Trophoblast cell (in vitro differentiated cells and primary cell): ENCODE data around the gene CRB2.

ENCODE experiments used
- DNase-seq, 2 donors: peaks; one replicate each; pipeline ENCODE4 v3.0.0-alpha.2; 2016
- H2AFZ ChIP-seq: 2 replicates; pipeline ENCODE4 v1.6.1; 2013; ENCODE audit warnings: low read length, moderate library complexity, mild to moderate bottlenecking; ENCODE audit not compliant: insufficient read depth, poor library complexity
- H2AK5ac ChIP-seq: 2 replicates; pipeline ENCODE4 v1.6.1; 2013; ENCODE audit warnings: mild to moderate bottlenecking, low read length
- H2BK120ac ChIP-seq: 2 replicates; pipeline ENCODE4 v1.6.1; 2013; ENCODE audit warnings: low read length, mild to moderate bottlenecking, moderate library complexity; ENCODE audit not compliant: insufficient read depth, poor library complexity
- H2BK12ac ChIP-seq: 2 replicates; pipeline ENCODE4 v1.6.1; 2013; ENCODE audit warnings: mild to moderate bottlenecking, low read length, moderate library complexity
- H2BK5ac ChIP-seq: 2 replicates; pipeline ENCODE4 v1.6.1; 2013; ENCODE audit warnings: low read length, low read depth, moderate library complexity, mild to moderate bottlenecking; ENCODE audit not compliant: poor library complexity
- H3K14ac ChIP-seq: 2 replicates; pipeline ENCODE4 v1.6.1; 2013; ENCODE audit warnings: mild to moderate bottlenecking, low read length
- H3K18ac ChIP-seq: 2 replicates; pipeline ENCODE4 v1.6.1; 2013; ENCODE audit warnings: mild to moderate bottlenecking, low read length
- H3K23ac ChIP-seq: 2 replicates; pipeline ENCODE4 v1.6.1; 2013; ENCODE audit warnings: low read length
- H3K27ac ChIP-seq: 2 replicates; pipeline ENCODE4 v1.5.1; 2013; ENCODE audit warnings: low read depth, mild to moderate bottlenecking, inconsistent platforms, low read length, moderate library complexity
- H3K27me3 ChIP-seq: 2 replicates; pipeline ENCODE4 v1.6.1; 2013; ENCODE audit warnings: inconsistent platforms, mild to moderate bottlenecking, low read length, moderate library complexity; ENCODE audit not compliant: insufficient read depth
- H3K36me3 ChIP-seq, 2 experiments: 1 replicate in 1 of 2; 2 replicates in 1 of 2; pipeline ENCODE4 v1.6.1; 2013; ENCODE audit warnings: low read length in 2 of 2, mild to moderate bottlenecking in 2 of 2, moderate library complexity in 1 of 2; ENCODE audit not compliant: insufficient read depth in 2 of 2, control insufficient read depth in 1 of 2
- H3K4ac ChIP-seq: 2 replicates; pipeline ENCODE4 v1.6.1; 2013; ENCODE audit warnings: low read depth, mild to moderate bottlenecking, low read length, moderate library complexity
- H3K4me1 ChIP-seq, 2 experiments: 1 replicate in 1 of 2; 2 replicates in 1 of 2; pipeline ENCODE4 v1.6.1; 2013; ENCODE audit warnings: low read length in 2 of 2, mild to moderate bottlenecking in 2 of 2, moderate library complexity in 1 of 2; ENCODE audit not compliant: insufficient read depth in 2 of 2, control insufficient read depth in 1 of 2
- H3K4me2 ChIP-seq: 2 replicates; pipeline ENCODE4 v1.6.1; 2013; ENCODE audit warnings: inconsistent platforms, mild to moderate bottlenecking, low read length, moderate library complexity
- H3K4me3 ChIP-seq: 2 replicates; pipeline ENCODE4 v1.5.1; 2013; ENCODE audit warnings: mild to moderate bottlenecking, low read depth, low read length, inconsistent platforms
- H3K79me1 ChIP-seq: one replicate; pipeline ENCODE4 v1.6.1; 2013; ENCODE audit warnings: low read length
- H3K79me2 ChIP-seq: 2 replicates; pipeline ENCODE4 v1.6.1; 2013; ENCODE audit warnings: low read length, mild to moderate bottlenecking; ENCODE audit not compliant: control insufficient read depth, insufficient read depth, poor library complexity
- H3K9ac ChIP-seq: 2 replicates; pipeline ENCODE4 v1.6.1; 2013; ENCODE audit warnings: mild to moderate bottlenecking, low read length
- H3K9me3 ChIP-seq: 2 replicates; pipeline ENCODE4 v1.6.1; 2013; ENCODE audit warnings: low read depth, mild to moderate bottlenecking, control low read depth, inconsistent platforms, low read length; ENCODE audit not compliant: insufficient read depth
- H4K12ac ChIP-seq: 2 replicates; pipeline ENCODE4 v1.6.1; 2013; ENCODE audit warnings: low read depth, mild to moderate bottlenecking, low read length, moderate library complexity
- H4K8ac ChIP-seq: 2 replicates; pipeline ENCODE4 v1.6.1; 2013; ENCODE audit warnings: low read depth, mild to moderate bottlenecking, low read length, moderate library complexity
- H4K91ac ChIP-seq: one replicate; pipeline ENCODE4 v1.6.1; 2013; ENCODE audit warnings: low read depth, mild to moderate bottlenecking, low read length, moderate library complexity
- WGBS: extraction: QIAGEN DNeasy Blood & Tissue Kit; methylation state at CpG from one replicate; pipeline ENCODE4 v1.1.7; 2013; ENCODE audit warnings: missing lambda C conversion rate; ENCODE audit not compliant: insufficient read length, insufficient coverage; ENCODE audit errors: extremely low coverage; 5-methylcytosine and 5-hydroxymethylcytosine counted together

Gene CRB2

GRCh38 chr9:123361731-123362510 lies 5.9 kb downstream of the CRB2 start:
- WGBS = no CpG with 5 or more reads among the region's 11 CpGs
- H3K14ac ChIP-seq = peak overlapping the region; percentile 85
- no peak overlapping the region for H3K23ac ChIP-seq

GRCh38 chr9:123362856-123363255 lies 6.9 kb downstream of the CRB2 start:
- Histone ChIP-seq H3K14ac (peak overlapping the region; percentile 17), H3K18ac (peak overlapping the region; percentile 31), H3K23ac (no peak overlapping the region), H3K36me3 (peaks cover 0 to 5% of the 10 kb centered on the region in 2 experiments), H3K4me1 (peaks cover 50 to 68% of the 10 kb centered on the region in 2 experiments), H4K91ac (peak overlapping the region; percentile 82), H3K9ac (no peak overlapping the region), H3K79me2 (peaks cover 3% of the 10 kb centered on the region), H3K27me3 (no peaks in the 10 kb centered on the region), H2AFZ (no peak overlapping the region), H2BK12ac (peak overlapping the region; percentile 50), H2AK5ac (peak overlapping the region; percentile 43), H2BK120ac (no peak overlapping the region), H3K79me1 (peaks cover 32% of the 10 kb centered on the region), H3K4me3 (no peak overlapping the region), H4K12ac (no peak overlapping the region), H3K9me3 (peaks cover 4% of the 10 kb centered on the region), H4K8ac (no peak overlapping the region), H3K4me2 (no peak overlapping the region), H2BK5ac (no peak overlapping the region), H3K27ac (no peak overlapping the region), H3K4ac (no peak overlapping the region)
- no peak for DNase-seq
- no CpG with 5 or more reads among the region's 23 CpGs for WGBS

More at GRCh38 chr9:123361731-123362510, 5.9 kb downstream of the CRB2 start:
- Histone ChIP-seq H3K4ac (peak overlapping the region; percentile 29), H3K18ac (peak overlapping the region; percentile 83), H2BK12ac (peak overlapping the region; percentile 58), H2BK5ac (peak overlapping the region; percentile 78), H3K79me1 (peaks cover 32% of the 10 kb centered on the region), H4K12ac (peak overlapping the region; percentile 8), H2AK5ac (peak overlapping the region; percentile 88), H3K36me3 (peaks cover 0 to 4% of the 10 kb centered on the region in 2 experiments), H2BK120ac (peak overlapping the region; percentile 92), H4K8ac (peak overlapping the region; percentile 57), H3K4me1 (peaks cover 57 to 73% of the 10 kb centered on the region in 2 experiments), H3K27ac (peak overlapping the region; percentile 69), H2AFZ (no peak overlapping the region), H3K4me3 (no peak overlapping the region), H4K91ac (peak overlapping the region; percentile 82), H3K4me2 (peak overlapping the region; percentile 29), H3K79me2 (peaks cover 4% of the 10 kb centered on the region), H3K9me3 (peaks cover 6% of the 10 kb centered on the region), H3K27me3 (no peaks in the 10 kb centered on the region), H3K9ac (no peak overlapping the region)
- no peak for DNase-seq

- no peak overlapping the region for H3K9ac ChIP-seq
- H2BK12ac ChIP-seq = peak overlapping the region; percentile 68
- peak overlapping the region; percentile 45 for H4K8ac ChIP-seq
- H4K91ac ChIP-seq = peak overlapping the region; percentile 82
- H3K4ac ChIP-seq = no peak overlapping the region
- H3K27ac ChIP-seq = no peak overlapping the region
- H2BK120ac ChIP-seq = peak overlapping the region; percentile 54
- peaks cover 0 to 5% of the 10 kb centered on the region in 2 experiments for H3K36me3 ChIP-seq
- peaks cover 29% of the 10 kb centered on the region for H3K79me1 ChIP-seq
- H2AFZ ChIP-seq = no peak overlapping the region
- no peak for DNase-seq
- H3K18ac ChIP-seq = peak overlapping the region; percentile 78
- H3K9me3 ChIP-seq = peaks cover 4% of the 10 kb centered on the region
- H3K14ac ChIP-seq = peak overlapping the region; percentile 51
- no peak overlapping the region for H3K4me3 ChIP-seq
- H3K4me2 ChIP-seq = no peak overlapping the region
- WGBS = no CpG with 5 or more reads among the region's 11 CpGs
- H2BK5ac ChIP-seq = peak overlapping the region; percentile 59
- H2AK5ac ChIP-seq = peak overlapping the region; percentile 59
- no peaks in the 10 kb centered on the region for H3K27me3 ChIP-seq
- no peak overlapping the region for H4K12ac ChIP-seq
- H3K23ac ChIP-seq = no peak overlapping the region
- peaks cover 3% of the 10 kb centered on the region for H3K79me2 ChIP-seq
- H3K4me1 ChIP-seq = peaks cover 42 to 58% of the 10 kb centered on the region in 2 experiments
These were observed 8.3 kb downstream of the CRB2 start for GRCh38 chr9:123364241-123364824.

GRCh38 chr9:123365287-123365880 lies 9.4 kb downstream of the CRB2 start:
- DNase-seq = peak in 1 of 2 donors; percentile 32
- Histone ChIP-seq H3K36me3 (peaks cover 5% of the 10 kb centered on the region in 2 experiments), H3K79me2 (peaks cover 3% of the 10 kb centered on the region), H3K9ac (no peak overlapping the region), H3K4ac (no peak overlapping the region), H3K79me1 (peaks cover 28% of the 10 kb centered on the region), H3K14ac (no peak overlapping the region), H4K91ac (peak overlapping the region; percentile 30), H4K12ac (no peak overlapping the region), H3K4me3 (no peak overlapping the region), H2BK12ac (peak overlapping the region; percentile 10), H4K8ac (no peak overlapping the region), H2AFZ (no peak overlapping the region), H3K4me1 (peaks cover 37 to 48% of the 10 kb centered on the region in 2 experiments), H3K23ac (no peak overlapping the region), H2AK5ac (no peak overlapping the region), H2BK5ac (no peak overlapping the region), H3K9me3 (peaks cover 5% of the 10 kb centered on the region), H3K27ac (no peak overlapping the region), H2BK120ac (no peak overlapping the region), H3K18ac (no peak overlapping the region), H3K4me2 (no peak overlapping the region), H3K27me3 (no peaks in the 10 kb centered on the region)
- no CpG with 5 or more reads among the region's 12 CpGs for WGBS
